Measurements from ENCODE around the gene EGR2.

EGR2 gene

GRCh38 chr10:62852961-62853702 is 37.0 kb upstream of the EGR2 start:
- Histone ChIP-seq H3K27me3 (ENCODE audit: insufficient read depth, insufficient read length) (no peaks in the 10 kb centered on the region), H3K4me1 (ENCODE audit: insufficient read depth, insufficient read length) (no peaks in the 10 kb centered on the region), H3K9me3 (ENCODE audit: insufficient read depth, low read length) (no peaks in the 10 kb centered on the region), H3K36me3 (ENCODE audit: insufficient read depth, insufficient read length, low read length) (no peaks in the 10 kb centered on the region), H3K4me3 (ENCODE audit: insufficient read length, low read depth) (no peak overlapping the region), H3K9ac (ENCODE audit: insufficient read length, low read depth) (no peak overlapping the region)
- TF ChIP-seq YY1 (IDR thresholded peaks at IDR 0.05; ENCODE audit: insufficient read depth, insufficient read length): no peak
- no peak for TF ChIP-seq SUZ12 (IDR thresholded peaks at IDR 0.05; ENCODE audit: extremely low read depth, insufficient read depth, insufficient read length)
- no peak for TF ChIP-seq ZNF274 (IDR thresholded peaks at IDR 0.05; ENCODE audit: low read depth, low read length)
- DNase-seq (ENCODE audit: low read depth, low spot score): no peak

- H3K9me3 ChIP-seq (ENCODE audit: insufficient read depth, low read length): peaks cover 11% of the 10 kb centered on the region; the same call in 1 of the 2 replicates
- no peaks in the 10 kb centered on the region for H3K27me3 ChIP-seq (ENCODE audit: insufficient read depth, insufficient read length)
- TF ChIP-seq YY1 (IDR thresholded peaks at IDR 0.05; ENCODE audit: insufficient read depth, insufficient read length): no peak
- no peak for TF ChIP-seq ZNF274 (IDR thresholded peaks at IDR 0.05; ENCODE audit: low read depth, low read length)
- no peak for TF ChIP-seq SUZ12 (IDR thresholded peaks at IDR 0.05; ENCODE audit: extremely low read depth, insufficient read depth, insufficient read length)
- H3K4me3 ChIP-seq (ENCODE audit: insufficient read length, low read depth): no peak overlapping the region
- H3K36me3 ChIP-seq (ENCODE audit: insufficient read depth, insufficient read length, low read length): no peaks in the 10 kb centered on the region
- no peak overlapping the region for H3K9ac ChIP-seq (ENCODE audit: insufficient read length, low read depth)
- DNase-seq (ENCODE audit: low read depth, low spot score): peak; percentile 8
- H3K4me1 ChIP-seq (ENCODE audit: insufficient read depth, insufficient read length): no peaks in the 10 kb centered on the region
Observed at GRCh38 chr10:62851442-62851841, 35.3 kb upstream of the EGR2 start.

- Histone ChIP-seq H3K9ac (ENCODE audit: insufficient read length, low read depth) (no peak overlapping the region), H3K4me1 (ENCODE audit: insufficient read depth, insufficient read length) (no peaks in the 10 kb centered on the region)
Observed at GRCh38 chr10:62850646-62851045, 34.5 kb upstream of the EGR2 start.

GRCh38 chr10:62847433-62847832 is 31.3 kb upstream of the EGR2 start:
- H3K27me3 ChIP-seq (ENCODE audit: insufficient read depth, insufficient read length): no peaks in the 10 kb centered on the region
- no peak for DNase-seq (ENCODE audit: low read depth, low spot score)
- H3K9me3 ChIP-seq (ENCODE audit: insufficient read depth, low read length): peaks cover 11% of the 10 kb centered on the region; the same call in 1 of the 2 replicates
- TF ChIP-seq YY1 (IDR thresholded peaks at IDR 0.05; ENCODE audit: insufficient read depth, insufficient read length) (no peak), SUZ12 (IDR thresholded peaks at IDR 0.05; ENCODE audit: extremely low read depth, insufficient read depth, insufficient read length) (no peak), ZNF274 (IDR thresholded peaks at IDR 0.05; ENCODE audit: low read depth, low read length) (no peak)
- no peak overlapping the region for H3K4me3 ChIP-seq (ENCODE audit: insufficient read length, low read depth)
- H3K4me1 ChIP-seq (ENCODE audit: insufficient read depth, insufficient read length): no peaks in the 10 kb centered on the region
- no peak overlapping the region for H3K9ac ChIP-seq (ENCODE audit: insufficient read length, low read depth)
- no peaks in the 10 kb centered on the region for H3K36me3 ChIP-seq (ENCODE audit: insufficient read depth, insufficient read length, low read length)

More at GRCh38 chr10:62850646-62851045, 34.5 kb upstream of the EGR2 start:
- Histone ChIP-seq H3K27me3 (ENCODE audit: insufficient read depth, insufficient read length) (no peaks in the 10 kb centered on the region), H3K9me3 (ENCODE audit: insufficient read depth, low read length) (peaks cover 11% of the 10 kb centered on the region; the same call in 1 of the 2 replicates), H3K36me3 (ENCODE audit: insufficient read depth, insufficient read length, low read length) (no peaks in the 10 kb centered on the region), H3K4me3 (ENCODE audit: insufficient read length, low read depth) (no peak overlapping the region)
- no peak for DNase-seq (ENCODE audit: low read depth, low spot score)
- TF ChIP-seq YY1 (IDR thresholded peaks at IDR 0.05; ENCODE audit: insufficient read depth, insufficient read length) (no peak), ZNF274 (IDR thresholded peaks at IDR 0.05; ENCODE audit: low read depth, low read length) (no peak), SUZ12 (IDR thresholded peaks at IDR 0.05; ENCODE audit: extremely low read depth, insufficient read depth, insufficient read length) (no peak)

- no peak for DNase-seq (ENCODE audit: low read depth, low spot score)
- H3K9ac ChIP-seq (ENCODE audit: insufficient read length, low read depth): no peak overlapping the region
- no peak overlapping the region for H3K4me3 ChIP-seq (ENCODE audit: insufficient read length, low read depth)
- TF ChIP-seq SUZ12 (IDR thresholded peaks at IDR 0.05; ENCODE audit: extremely low read depth, insufficient read depth, insufficient read length) (no peak), YY1 (IDR thresholded peaks at IDR 0.05; ENCODE audit: insufficient read depth, insufficient read length) (no peak), ZNF274 (IDR thresholded peaks at IDR 0.05; ENCODE audit: low read depth, low read length) (no peak)
- H3K36me3 ChIP-seq (ENCODE audit: insufficient read depth, insufficient read length, low read length): no peaks in the 10 kb centered on the region
- no peaks in the 10 kb centered on the region for H3K27me3 ChIP-seq (ENCODE audit: insufficient read depth, insufficient read length)
- peaks cover 11% of the 10 kb centered on the region; the same call in 1 of the 2 replicates for H3K9me3 ChIP-seq (ENCODE audit: insufficient read depth, low read length)
- H3K4me1 ChIP-seq (ENCODE audit: insufficient read depth, insufficient read length): no peaks in the 10 kb centered on the region
Observed at GRCh38 chr10:62844280-62845011, 28.3 kb upstream of the EGR2 start.

GRCh38 chr10:62843600-62843999 is 27.4 kb upstream of the EGR2 start:
- Histone ChIP-seq H3K27me3 (ENCODE audit: insufficient read depth, insufficient read length) (no peaks in the 10 kb centered on the region), H3K9ac (ENCODE audit: insufficient read length, low read depth) (no peak overlapping the region), H3K4me1 (ENCODE audit: insufficient read depth, insufficient read length) (no peaks in the 10 kb centered on the region), H3K36me3 (ENCODE audit: insufficient read depth, insufficient read length, low read length) (no peaks in the 10 kb centered on the region), H3K4me3 (ENCODE audit: insufficient read length, low read depth) (no peak overlapping the region), H3K9me3 (ENCODE audit: insufficient read depth, low read length) (peaks cover 11% of the 10 kb centered on the region; the same call in 1 of the 2 replicates)
- TF ChIP-seq ZNF274 (IDR thresholded peaks at IDR 0.05; ENCODE audit: low read depth, low read length) (no peak), YY1 (IDR thresholded peaks at IDR 0.05; ENCODE audit: insufficient read depth, insufficient read length) (no peak), SUZ12 (IDR thresholded peaks at IDR 0.05; ENCODE audit: extremely low read depth, insufficient read depth, insufficient read length) (no peak)
- DNase-seq (ENCODE audit: low read depth, low spot score): no peak

GRCh38 chr10:62842983-62843382 is 26.8 kb upstream of the EGR2 start:
- no peak for DNase-seq (ENCODE audit: low read depth, low spot score)
- peaks cover 11% of the 10 kb centered on the region; the same call in 1 of the 2 replicates for H3K9me3 ChIP-seq (ENCODE audit: insufficient read depth, low read length)
- no peaks in the 10 kb centered on the region for H3K4me1 ChIP-seq (ENCODE audit: insufficient read depth, insufficient read length)
- no peaks in the 10 kb centered on the region for H3K36me3 ChIP-seq (ENCODE audit: insufficient read depth, insufficient read length, low read length)
- no peak overlapping the region for H3K4me3 ChIP-seq (ENCODE audit: insufficient read length, low read depth)
- no peak for TF ChIP-seq YY1 (IDR thresholded peaks at IDR 0.05; ENCODE audit: insufficient read depth, insufficient read length)
- TF ChIP-seq ZNF274 (IDR thresholded peaks at IDR 0.05; ENCODE audit: low read depth, low read length): no peak
- no peak for TF ChIP-seq SUZ12 (IDR thresholded peaks at IDR 0.05; ENCODE audit: extremely low read depth, insufficient read depth, insufficient read length)
- H3K9ac ChIP-seq (ENCODE audit: insufficient read length, low read depth): no peak overlapping the region
- H3K27me3 ChIP-seq (ENCODE audit: insufficient read depth, insufficient read length): no peaks in the 10 kb centered on the region

Measured in NT2/D1 (cell line).